ENCODE results near the gene EFNA1.
"Not testable (repeated sequence)": the region's sequence is repeated elsewhere in the genome, so short reads cannot be mapped to it uniquely, and the experiment has no call there.

EFNA1 gene

GRCh38 chr1:155160128-155160527, 32.5 kb downstream of the EFNA1 start:
- DNase-seq = no peak

GRCh38 chr1:155162631-155163030, 35.0 kb downstream of the EFNA1 start:
- not testable (repeated sequence) for DNase-seq

DNA sequence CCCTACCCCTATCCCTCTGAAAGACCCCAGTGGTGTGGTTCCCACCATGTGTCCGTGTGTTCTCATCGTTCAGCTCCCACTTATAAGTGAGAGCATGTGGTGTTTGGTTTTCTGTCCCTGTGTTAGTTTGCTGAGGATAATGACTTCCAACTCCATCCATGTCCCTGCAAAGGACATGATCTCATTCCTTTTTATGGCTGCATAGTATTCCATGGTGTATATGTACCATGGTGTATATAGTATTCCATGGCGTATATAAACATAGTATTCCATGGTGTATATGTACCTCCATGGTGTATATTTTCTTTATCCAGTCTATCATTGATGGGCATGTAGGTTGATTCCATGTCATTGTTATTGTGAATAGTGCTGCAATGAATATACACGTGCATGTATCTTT, 36.1 kb downstream of the EFNA1 start:
- DNase-seq = not testable (repeated sequence)

- DNase-seq = not testable (repeated sequence)
These were observed 36.9 kb downstream of the EFNA1 start for GRCh38 chr1:155164625-155165024.

DNA sequence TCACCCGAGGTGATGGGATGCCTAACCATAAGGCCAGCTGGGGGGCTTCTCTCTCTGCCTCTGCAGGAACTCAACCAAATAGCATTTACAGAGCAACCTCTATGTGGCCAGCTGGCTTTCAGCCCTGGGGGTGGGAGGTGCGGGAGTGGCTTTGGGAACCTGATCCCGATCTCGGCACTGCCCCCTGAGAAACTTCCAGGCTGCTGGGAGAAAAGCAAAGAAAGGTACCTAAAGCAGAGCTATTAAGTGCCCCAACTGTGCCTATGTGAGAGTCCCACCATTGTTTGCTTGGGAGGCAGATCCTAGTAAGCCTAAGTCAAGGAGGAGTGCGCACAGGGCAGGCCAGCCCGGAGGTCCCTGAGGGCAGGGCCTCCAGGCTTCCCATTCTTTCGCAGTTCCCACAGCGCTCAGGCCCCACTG, 38.4 kb downstream of the EFNA1 start:
- no peak for DNase-seq

GRCh38 chr1:155166471-155167165, 38.9 kb downstream of the EFNA1 start:
- DNase-seq = peak; percentile 79

GRCh38 chr1:155167166-155168104, 39.8 kb downstream of the EFNA1 start:
- DNase-seq = peak; percentile 97

- not testable (repeated sequence) for DNase-seq
These were observed 40.4 kb downstream of the EFNA1 start for GRCh38 chr1:155168105-155168445.

DNA sequence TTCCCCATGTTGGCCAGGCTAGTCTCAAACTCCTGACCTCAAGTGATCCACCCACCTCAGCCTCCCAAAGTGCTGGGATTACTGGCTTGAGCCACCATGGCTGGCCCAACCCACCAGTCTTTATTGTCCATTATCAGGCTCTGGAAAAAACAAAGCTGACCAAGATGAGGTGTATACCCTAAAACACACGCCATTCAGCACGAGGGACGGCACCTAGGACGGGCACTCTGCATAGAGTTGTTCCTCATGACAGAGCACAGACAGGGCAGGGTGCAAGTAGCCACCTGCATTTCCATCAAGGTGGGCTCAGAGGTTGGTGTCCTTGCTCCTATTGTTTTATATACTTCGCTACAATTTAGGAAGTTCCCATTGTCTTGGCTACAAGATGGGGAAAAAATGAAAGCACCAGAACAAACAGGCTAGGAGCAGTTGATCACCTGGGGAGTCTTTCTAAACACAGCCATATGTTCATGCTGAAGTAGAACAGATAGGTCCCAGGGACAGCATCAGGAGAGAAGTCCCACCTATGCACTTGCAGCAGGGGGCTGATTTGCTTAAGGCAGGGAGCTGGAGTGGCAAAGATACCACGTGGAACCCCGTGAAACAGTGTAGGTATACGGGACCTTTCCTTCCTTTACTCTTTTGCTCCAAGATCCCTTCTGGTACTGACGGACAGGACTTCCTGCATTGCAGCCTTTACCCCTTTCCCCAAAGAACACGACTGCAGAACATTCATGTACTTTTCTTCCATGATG, 41.0 kb downstream of the EFNA1 start:
- DNase-seq = no peak

GRCh38 chr1:155169541-155169940, 41.9 kb downstream of the EFNA1 start:
- no peak for DNase-seq

DNA sequence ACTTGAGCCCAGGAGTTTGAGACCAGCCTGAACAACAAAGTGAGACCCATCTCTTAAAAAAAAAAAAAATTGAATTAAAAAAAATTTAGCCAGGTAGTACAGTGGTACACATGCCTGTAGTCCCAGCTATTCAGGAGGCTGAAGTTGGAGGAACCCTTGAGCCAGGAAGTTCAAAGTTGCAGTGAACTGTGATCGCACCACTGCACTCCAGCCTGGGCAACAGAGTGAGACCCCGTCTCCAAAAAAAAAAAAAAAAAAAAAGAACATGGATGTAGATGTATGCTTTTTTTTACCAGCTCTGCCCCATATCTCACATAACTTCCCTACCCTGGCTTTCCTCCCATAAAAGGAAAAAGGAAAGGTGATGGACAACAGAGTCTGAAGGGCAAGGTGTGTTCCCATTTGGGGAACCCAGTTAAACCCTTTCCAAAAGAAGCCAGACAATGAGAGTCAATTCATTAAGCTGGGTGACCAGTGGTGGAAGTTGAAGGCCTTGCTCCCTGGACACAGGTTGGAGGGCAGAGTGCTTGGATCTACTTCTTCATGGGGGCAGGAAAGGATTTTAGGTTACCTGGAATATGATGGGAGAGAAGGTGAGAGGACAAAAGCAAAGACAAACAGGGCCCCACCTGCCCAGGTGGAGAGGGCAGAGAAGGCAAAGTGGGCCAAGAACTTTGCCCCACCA, 42.6 kb downstream of the EFNA1 start:
- no peak for DNase-seq

- DNase-seq = no peak
These were observed 43.1 kb downstream of the EFNA1 start for GRCh38 chr1:155170806-155171205.

GRCh38 chr1:155171836-155172731, 44.4 kb downstream of the EFNA1 start:
- DNase-seq = no peak

DNA sequence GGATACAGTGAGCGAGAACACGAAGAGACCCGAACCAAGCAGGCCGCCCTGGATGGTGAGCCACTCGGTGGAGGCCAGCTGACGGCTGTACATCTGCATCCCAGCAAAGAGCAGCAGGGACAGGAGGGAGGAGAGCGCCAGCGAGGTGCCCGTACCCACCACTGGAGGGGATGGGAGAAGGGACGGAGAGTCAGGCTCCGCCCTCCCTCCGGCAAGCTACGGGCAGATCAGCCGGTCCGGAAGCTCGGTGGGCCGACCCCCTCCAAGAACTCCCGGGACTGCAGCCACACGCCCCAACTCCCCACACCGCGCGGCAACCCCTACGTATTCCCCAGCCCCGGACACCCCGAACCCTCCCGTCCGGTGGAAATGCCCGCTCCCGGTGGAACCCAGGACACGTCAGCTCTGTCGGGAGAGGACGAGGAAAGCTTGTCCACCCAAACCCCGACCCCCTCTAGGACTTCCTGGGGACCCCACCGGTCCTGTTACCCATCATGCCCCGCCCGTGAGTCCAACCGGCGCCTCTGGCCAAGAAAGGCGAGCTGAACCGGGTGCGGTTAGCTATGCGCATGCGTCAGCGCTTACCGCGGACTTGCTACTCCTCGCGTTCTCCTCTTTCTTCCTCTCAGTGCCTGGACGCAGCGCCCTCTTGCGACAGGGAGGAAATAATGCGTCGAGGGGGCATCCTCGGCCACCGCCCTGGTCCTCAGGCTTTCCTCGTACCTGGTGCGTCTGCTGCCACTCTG, 45.2 kb downstream of the EFNA1 start, which contains the start of gene KRTCAP2:
Gene KRTCAP2, minus strand, starts transcription at position 573 of the 746 bp plus-strand sequence. Its CDS starts 80 bp downstream, at position 493.
- peak; percentile 94 for DNase-seq

DNA sequence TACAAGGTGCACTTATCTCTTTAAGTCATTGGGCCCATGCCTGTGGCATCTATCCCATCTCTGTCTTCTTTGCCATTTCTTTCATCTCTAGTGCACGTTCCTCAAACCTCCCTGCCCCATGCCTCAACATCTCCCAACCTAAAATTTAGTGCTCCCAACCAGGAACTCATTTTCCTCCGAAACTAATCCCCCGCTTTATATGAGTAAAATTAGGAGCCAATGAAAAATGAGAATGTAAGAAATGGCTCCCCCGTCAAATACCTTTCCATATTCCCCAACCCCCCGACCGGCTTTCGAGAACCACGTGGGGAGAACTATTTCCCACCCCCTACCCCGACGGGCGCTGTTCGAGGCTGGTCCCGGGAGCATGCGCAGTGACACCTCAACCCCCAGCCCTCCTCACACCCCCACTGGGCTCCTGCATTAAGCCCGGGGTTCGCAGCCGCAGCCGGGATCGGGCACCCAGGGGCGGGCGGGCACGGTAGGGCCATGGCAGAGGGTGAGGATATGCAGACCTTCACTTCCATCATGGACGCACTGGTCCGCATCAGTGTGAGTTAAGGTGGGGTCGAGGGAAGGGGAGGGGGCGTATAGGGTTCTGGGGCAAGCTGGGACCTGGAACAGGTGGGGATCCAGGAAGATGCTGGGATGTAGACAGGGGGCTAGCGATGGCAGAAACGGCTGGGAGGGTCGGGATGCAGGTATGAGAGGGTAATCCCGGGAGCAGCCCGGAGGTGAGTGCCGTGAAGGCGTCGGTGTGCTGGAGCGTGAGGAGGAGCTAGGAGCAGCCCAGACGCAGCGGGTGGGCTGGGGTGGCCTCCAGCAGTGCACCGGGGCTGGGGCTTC, 46.0 kb downstream of the EFNA1 start, which contains the start of gene TRIM46:
Gene TRIM46, plus strand, starts transcription at position 372 of the 846 bp plus-strand sequence. Its CDS starts 118 bp downstream, at position 490.
- peak; percentile 95 for DNase-seq

- peak; percentile 95 for DNase-seq
These were observed 46.9 kb downstream of the EFNA1 start for GRCh38 chr1:155174324-155175280.

GRCh38 chr1:155175281-155175926, 47.7 kb downstream of the EFNA1 start:
- DNase-seq = no peak

DNA sequence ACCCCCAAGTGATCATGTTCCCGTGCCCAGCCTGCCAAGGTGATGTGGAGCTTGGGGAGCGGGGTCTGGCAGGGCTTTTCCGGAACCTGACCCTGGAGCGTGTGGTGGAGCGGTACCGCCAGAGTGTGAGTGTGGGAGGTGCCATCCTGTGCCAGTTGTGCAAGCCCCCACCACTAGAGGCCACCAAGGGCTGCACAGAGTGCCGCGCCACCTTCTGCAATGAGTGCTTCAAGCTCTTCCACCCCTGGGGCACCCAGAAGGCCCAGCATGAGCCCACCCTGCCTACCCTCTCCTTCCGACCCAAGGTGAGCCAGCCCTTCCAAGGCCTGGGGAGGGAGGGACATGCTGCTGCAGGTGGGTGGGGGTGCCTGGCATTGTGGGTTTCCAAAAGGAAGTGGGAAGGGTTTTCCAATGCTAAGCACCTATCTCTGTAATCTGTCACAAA, 48.3 kb downstream of the EFNA1 start:
- peak; percentile 26 for DNase-seq

Data from COR-L47 (cell line).